HepG2 (cell line): Measurements from ENCODE around the gene INTS3. TPM values are rescaled to one million over a fixed set of nuclear protein-coding genes. Genes with fewer than 3 reads are reported as not detected.

Experiments
- ATAC-seq: fragments of 200-7000 bp; cut with Tn5 transposase; 3 replicates; pipeline ENCODE4 v1.9.1; 2020; ENCODE audit warnings: mild to moderate bottlenecking, moderate library complexity
- Bru-seq: library from RNA; stranded (reverse); fragments of 400-500 nt; gene quantifications from one replicate; lab custom pipeline; 2021; lab: Mats Ljungman, UMichigan
- BruChase-seq, 2 experiments: library from RNA; stranded (reverse); fragments of 400-500 nt; gene quantifications; one replicate each; lab custom pipeline; 2021; lab: Mats Ljungman, UMichigan
- BruUV-seq: library from RNA; stranded (reverse); fragments of 400-500 nt; replicated peaks from 2 replicates; lab custom pipeline; 2021; lab: Mats Ljungman, UMichigan
- CTCF ChIA-PET: fragments of 300-600 bp; formaldehyde crosslinking; extraction: SDS; loops from one replicate; lab custom pipeline; 2021; ENCODE audit warnings: low total read pairs, inconsistent platforms, low intra/inter-chr PET ratio; lab: Yijun Ruan, JAX
- POLR2A ChIA-PET: fragments of 350-600 bp; sonication (Branson Sonifier 250); formaldehyde crosslinking; loops from one replicate; lab custom pipeline; 2020; ENCODE audit warnings: antibody characterized with exemption, inconsistent platforms; lab: Yijun Ruan, JAX
- DNase-seq: peaks from one replicate; pipeline ENCODE4 v3.0.0-alpha.2; 2015; ENCODE audit warnings: low spot score
- FAIRE-seq: peaks from 3 replicates; lab custom pipeline; 2011; peaks lifted over from hg19 to GRCh38; lab: Jason Lieb, UNC
- H2AFZ ChIP-seq: one replicate; pipeline ENCODE4 v1.6.1; 2011; ENCODE audit warnings: low read length, inconsistent platforms
- H3K27ac ChIP-seq: fragments of 300-600 bp; 3 replicates; pipeline ENCODE4 v1.8.0; 2011; ENCODE audit warnings: mixed run types, mild to moderate bottlenecking, mixed read lengths, low read length, inconsistent platforms; ENCODE audit not compliant: insufficient read depth; ENCODE audit errors: extremely low read length
- H3K27me3 ChIP-seq, 2 experiments: fragments of 200-600 bp in 1 of 2; 2 replicates in 1 of 2; 3 replicates in 1 of 2; pipeline versions ENCODE4 v1.6.0 to v1.8.0; 2011; ENCODE audit warnings: low read length in 2 of 2, mild to moderate bottlenecking in 2 of 2, moderate library complexity in 2 of 2, inconsistent platforms in 1 of 2; ENCODE audit not compliant: insufficient read depth in 2 of 2, control insufficient read depth in 1 of 2
- H3K36me3 ChIP-seq, 2 experiments: fragments of 200-600 bp in 1 of 2; replicated peaks in 1 of 2; 2 replicates in 1 of 2; 3 replicates in 1 of 2; pipeline versions ENCODE4 v1.5.1 to v1.8.0; 2011; ENCODE audit warnings: low read length in 2 of 2, inconsistent platforms in 1 of 2; ENCODE audit not compliant: insufficient read depth in 2 of 2, control insufficient read depth in 1 of 2
- H3K4me1 ChIP-seq: 2 replicates; pipeline ENCODE4 v1.5.1; 2012; ENCODE audit warnings: low read length, inconsistent platforms; ENCODE audit not compliant: insufficient read depth
- H3K4me2 ChIP-seq: 2 replicates; pipeline ENCODE4 v1.6.0; 2011; ENCODE audit warnings: low read depth, low read length, inconsistent platforms
- H3K4me3 ChIP-seq, 3 experiments: fragments of 200-600 bp in 1 of 3; sonication (generic), shearing (Covaris generic) in 1 of 3; replicated peaks in 1 of 3; 2 replicates each; pipeline ENCODE4 v1.5.1; 2011 to 2016; ENCODE audit warnings: low read length in 3 of 3, inconsistent platforms in 2 of 3, low read depth in 2 of 3, mild to moderate bottlenecking in 2 of 3, control low read depth in 1 of 3, mixed read lengths in 1 of 3; ENCODE audit not compliant: insufficient read depth in 1 of 3
- H3K79me2 ChIP-seq: one replicate; pipeline ENCODE4 v1.6.1; 2011; ENCODE audit warnings: low read length, inconsistent platforms; ENCODE audit not compliant: insufficient read depth
- H3K9ac ChIP-seq: 2 replicates; pipeline ENCODE4 v1.6.0; 2011; ENCODE audit warnings: mild to moderate bottlenecking, low read depth, low read length, inconsistent platforms; ENCODE audit not compliant: insufficient read depth
- H3K9me3 ChIP-seq: 2 replicates; pipeline ENCODE4 v1.5.1; 2012; ENCODE audit warnings: mild to moderate bottlenecking, low read length
- H4K20me1 ChIP-seq: 2 replicates; pipeline ENCODE4 v1.6.0; 2011; ENCODE audit warnings: inconsistent platforms, mild to moderate bottlenecking, low read length, moderate library complexity; ENCODE audit not compliant: insufficient read depth
- CHD2 ChIP-seq: IDR thresholded peaks from 2 replicates; pipeline ENCODE4 v1.6.1; 2011; ENCODE audit warnings: low read depth, low read length, improper control_type of control experiment
- GABPB1 ChIP-seq: IDR thresholded peaks from 2 replicates; pipeline ENCODE4 v1.6.1; 2016; ENCODE audit warnings: mild to moderate bottlenecking, missing genetic modification reagents, moderate library complexity, missing compliant biosample characterization
- HNRNPLL ChIP-seq: fragments of 200-400 bp; formaldehyde crosslinking; IDR thresholded peaks from 2 replicates; pipeline ENCODE4 v1.6.1; 2017; ENCODE audit warnings: mild to moderate bottlenecking, low read depth, low read length; ENCODE audit not compliant: poor library complexity, severe bottlenecking
- MEF2D ChIP-seq: sonication (generic); formaldehyde crosslinking; IDR thresholded peaks from 2 replicates; pipeline ENCODE4 v1.5.1; 2020; ENCODE audit warnings: mild to moderate bottlenecking, missing genetic modification reagents
- PITX1 ChIP-seq: sonication (generic); formaldehyde crosslinking; IDR thresholded peaks from 2 replicates; pipeline ENCODE4 v1.5.1; 2020; ENCODE audit warnings: mild to moderate bottlenecking, missing genetic modification reagents
- SAP130 ChIP-seq: IDR thresholded peaks from 2 replicates; pipeline ENCODE4 v1.6.1; 2016; ENCODE audit warnings: low read depth
- ZBTB26 ChIP-seq: IDR thresholded peaks from 2 replicates; pipeline ENCODE4 v1.6.1; 2016; ENCODE audit warnings: missing compliant biosample characterization, missing genetic modification reagents, borderline replicate concordance
- ZKSCAN8 ChIP-seq: IDR thresholded peaks from 2 replicates; pipeline ENCODE4 v1.6.1; 2016; ENCODE audit warnings: borderline replicate concordance, missing genetic modification reagents, missing compliant biosample characterization
- WGBS: methylation state at CpG from one replicate; pipeline ENCODE4 v1.1.6; 2017; ENCODE audit warnings: low lambda C conversion rate; 5-methylcytosine and 5-hydroxymethylcytosine counted together
- in situ Hi-C: cut with HindIII; loops from 2 replicates; pipeline ENCODE4 v1.10.0; 2017; ENCODE audit warnings: low pct_unique_long_range_greater_than_20kb; ENCODE audit not compliant: extremely low pct_ligation_motif_present
- intact Hi-C: fragments of 100-400 bp; cut with micrococcal nuclease; formaldehyde crosslinking; loops from one replicate; pipeline ENCODE4 v1.10.0; 2022; ENCODE audit not compliant: unreplicated experiment
- long read RNA-seq, 2 experiments: library from RNA in 1 of 2; library from polyadenylated mRNA in 1 of 2; stranded (forward) in 1 of 2; unstranded in 1 of 2; transcript quantifications; one replicate each; pipeline ENCODE4 v2.0.0, GENCODE V29; 2019 to 2022
- polyA minus RNA-seq, 3 experiments: library from RNA; depleted of rRNA, polyadenylated mRNA; stranded (reverse); fragments of >200 nt; gene quantifications; 2 replicates each; pipeline ENCODE4 v1.2.3, GENCODE V29; 2011; ENCODE audit warnings: low replicate concordance in 1 of 3
- polyA plus RNA-seq, 8 experiments: library from polyadenylated mRNA; depleted of rRNA in 3 of 8; stranded (reverse) in 7 of 8; unstranded in 1 of 8; fragments of >200 nt; fragmentation: Illumina TruSeq in 4 of 8; extraction: Trizol in 4 of 8; gene quantifications; 2 replicates each; pipeline versions ENCODE4 v1.2.1 to v1.2.3, GENCODE V29; 2011 to 2016; ENCODE audit warnings: low read depth in 4 of 8, missing spikeins in 1 of 8, mixed read lengths in 1 of 8; ENCODE audit not compliant: insufficient read depth in 1 of 8
- total RNA-seq, 5 experiments: library from RNA; depleted of rRNA; stranded (reverse); fragments of >200 nt; fragmentation: Illumina TruSeq; extraction: Trizol; gene quantifications; 2 replicates each; pipeline ENCODE4 v1.2.3, GENCODE V29; 2016; ENCODE audit warnings: low read depth in 1 of 5
- TF ChIP-seq, protein P1 (sequence below): sonication (generic); formaldehyde crosslinking; IDR thresholded peaks from 2 replicates; pipeline ENCODE4 v1.4.0; 2020; ENCODE audit warnings: mild to moderate bottlenecking, missing genetic modification reagents

The INTS3 gene, protein sequence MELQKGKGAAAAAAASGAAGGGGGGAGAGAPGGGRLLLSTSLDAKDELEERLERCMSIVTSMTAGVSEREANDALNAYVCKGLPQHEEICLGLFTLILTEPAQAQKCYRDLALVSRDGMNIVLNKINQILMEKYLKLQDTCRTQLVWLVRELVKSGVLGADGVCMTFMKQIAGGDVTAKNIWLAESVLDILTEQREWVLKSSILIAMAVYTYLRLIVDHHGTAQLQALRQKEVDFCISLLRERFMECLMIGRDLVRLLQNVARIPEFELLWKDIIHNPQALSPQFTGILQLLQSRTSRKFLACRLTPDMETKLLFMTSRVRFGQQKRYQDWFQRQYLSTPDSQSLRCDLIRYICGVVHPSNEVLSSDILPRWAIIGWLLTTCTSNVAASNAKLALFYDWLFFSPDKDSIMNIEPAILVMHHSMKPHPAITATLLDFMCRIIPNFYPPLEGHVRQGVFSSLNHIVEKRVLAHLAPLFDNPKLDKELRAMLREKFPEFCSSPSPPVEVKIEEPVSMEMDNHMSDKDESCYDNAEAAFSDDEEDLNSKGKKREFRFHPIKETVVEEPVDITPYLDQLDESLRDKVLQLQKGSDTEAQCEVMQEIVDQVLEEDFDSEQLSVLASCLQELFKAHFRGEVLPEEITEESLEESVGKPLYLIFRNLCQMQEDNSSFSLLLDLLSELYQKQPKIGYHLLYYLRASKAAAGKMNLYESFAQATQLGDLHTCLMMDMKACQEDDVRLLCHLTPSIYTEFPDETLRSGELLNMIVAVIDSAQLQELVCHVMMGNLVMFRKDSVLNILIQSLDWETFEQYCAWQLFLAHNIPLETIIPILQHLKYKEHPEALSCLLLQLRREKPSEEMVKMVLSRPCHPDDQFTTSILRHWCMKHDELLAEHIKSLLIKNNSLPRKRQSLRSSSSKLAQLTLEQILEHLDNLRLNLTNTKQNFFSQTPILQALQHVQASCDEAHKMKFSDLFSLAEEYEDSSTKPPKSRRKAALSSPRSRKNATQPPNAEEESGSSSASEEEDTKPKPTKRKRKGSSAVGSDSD
- 14.7 and 17.2 TPM in 2 replicates for total RNA-seq (2016; rRNA removed; fragmentation: Illumina TruSeq; extraction: Trizol)
- 6.7 TPM in 2 replicates for total RNA-seq (2016; cell fraction: cytosol; rRNA removed; fragmentation: Illumina TruSeq; extraction: Trizol; ENCODE audit: low read depth)
- total RNA-seq (2016; cell fraction: insoluble cytoplasmic fraction; rRNA removed; fragmentation: Illumina TruSeq; extraction: Trizol), result 12.6 and 16.4 TPM in 2 replicates
- total RNA-seq (2016; cell fraction: membrane; rRNA removed; fragmentation: Illumina TruSeq; extraction: Trizol), result 7.1 and 7.2 TPM in 2 replicates
- total RNA-seq (2016; cell fraction: nucleus; rRNA removed; fragmentation: Illumina TruSeq; extraction: Trizol), result 23.2 and 23.6 TPM in 2 replicates
- polyA plus RNA-seq (2011; rRNA removed), result 27.2 and 28.2 TPM in 2 replicates
- 8.2 TPM in 2 replicates for polyA plus RNA-seq (2011; cell fraction: cytosol; rRNA removed)
- polyA plus RNA-seq (2011; cell fraction: nucleus; rRNA removed), result 142 and 147 TPM in 2 replicates
- polyA plus RNA-seq (2012), result 16.7 and 18.0 TPM in 2 replicates
- polyA plus RNA-seq (2016; cell fraction: cytosol; fragmentation: Illumina TruSeq; extraction: Trizol; ENCODE audit: low read depth), result 1.3 and 1.4 TPM in 2 replicates
- 12.9 and 15.4 TPM in 2 replicates for polyA plus RNA-seq (2016; cell fraction: insoluble cytoplasmic fraction; fragmentation: Illumina TruSeq; extraction: Trizol; ENCODE audit: low read depth)
- polyA plus RNA-seq (2016; cell fraction: membrane; fragmentation: Illumina TruSeq; extraction: Trizol; ENCODE audit: low read depth), result 2.8 and 3.9 TPM in 2 replicates
- 58.6 and 63.7 TPM in 2 replicates for polyA plus RNA-seq (2016; cell fraction: nucleus; fragmentation: Illumina TruSeq; extraction: Trizol; ENCODE audit: insufficient read depth, low read depth)
- 33.3 and 85.9 TPM in 2 replicates for polyA minus RNA-seq (2011; rRNA and poly(A)+ RNA removed; ENCODE audit: low replicate concordance)
- 9.0 and 10.7 TPM in 2 replicates for polyA minus RNA-seq (2011; cell fraction: cytosol; rRNA and poly(A)+ RNA removed)
- polyA minus RNA-seq (2011; cell fraction: nucleus; rRNA and poly(A)+ RNA removed), result 39.5 and 49.7 TPM in 2 replicates
- percentile 54 among the genes with signal in this experiment for Bru-seq, nascent RNA
- percentile 67 among the genes with signal in this experiment for BruChase-seq, experiment 1, labeled RNA remaining after a 6-hour chase
- percentile 60 among the genes with signal in this experiment for BruChase-seq, experiment 2, labeled RNA remaining after a 2-hour chase
- long read RNA-seq, experiment 1, full-length matches to known transcripts, result 3 of 5 reads
- long read RNA-seq, experiment 1, partial matches to known transcripts, result 2 of 5 reads
- long read RNA-seq, experiment 1, other reads (novel, unspliced or antisense), result 0 of 5 reads
- long read RNA-seq, experiment 2, full-length matches to known transcripts, result 6 of 16 reads
- long read RNA-seq, experiment 2, partial matches to known transcripts, result 3 of 16 reads
- long read RNA-seq, experiment 2, other reads (novel, unspliced or antisense), result 7 of 16 reads

DNA sequence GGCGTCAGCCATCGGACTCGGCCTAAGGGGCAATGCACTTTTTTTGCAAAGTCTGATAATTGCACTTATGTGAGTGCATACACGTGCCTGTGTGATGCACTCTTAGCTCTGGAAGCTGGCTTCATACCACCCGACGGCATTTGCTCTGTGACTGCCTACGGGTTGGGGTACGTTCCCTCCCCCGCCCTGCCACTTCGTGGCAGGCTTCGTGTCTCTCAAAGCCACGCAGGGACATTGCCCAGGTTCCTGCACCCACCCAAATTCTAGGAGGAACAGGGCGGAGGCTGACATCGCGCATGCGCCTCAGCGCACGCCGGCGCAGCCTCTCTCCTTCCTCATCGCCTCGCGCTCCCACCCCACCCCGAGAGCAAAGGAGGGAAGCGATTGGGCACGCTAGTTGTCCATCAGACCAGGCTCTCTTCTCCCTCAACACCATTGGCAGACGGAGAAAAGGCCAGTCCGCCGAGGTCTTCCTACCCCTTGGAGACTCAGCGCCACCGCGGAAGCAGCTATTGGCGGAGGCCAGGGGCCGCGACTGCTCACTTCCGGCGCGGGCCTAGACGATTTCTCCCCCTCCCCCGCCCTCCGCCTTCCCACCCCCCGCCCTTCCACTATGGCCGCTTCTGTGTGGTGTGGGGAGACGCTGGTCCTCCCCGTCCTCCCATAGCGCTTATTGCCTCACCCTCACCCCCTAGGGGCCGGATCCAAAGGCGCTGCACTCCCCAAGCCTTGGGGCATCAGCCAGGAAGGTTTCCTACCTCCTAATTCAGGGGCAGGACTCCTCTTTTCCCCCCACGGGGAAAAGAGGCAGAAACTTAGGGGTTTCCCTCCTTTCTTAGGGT is at the start of gene INTS3:
Gene INTS3 (plus strand): TSS at position 588 of the 842 bp plus-strand sequence. CDS start 585 bp downstream, outside the sequence.
- H3K79me2 ChIP-seq, result peaks cover 12% of the 10 kb centered on the region
- H3K27me3 ChIP-seq, result no peaks in the 10 kb centered on the region; a peak in 1 of 5 replicates
- H3K4me3 ChIP-seq, result peak within 1 kb of the TSS; percentile 89 to 95 (median 92)
- peak; percentile 98 for FAIRE-seq
- peak; percentile 99 for DNase-seq
- peak within 1 kb of the TSS; percentile 95 for H3K27ac ChIP-seq
- intact Hi-C loops (loop anchor here (2.0 to 5.0 kb wide), 2 partner anchors 15 to 55 kb away; partner anchors contain the start of gene ILF2), in situ Hi-C loops (no loop called here)
- peak within 1 kb of the TSS; percentile 71 for H2AFZ ChIP-seq
- peak within 1 kb of the TSS; percentile 100 for H3K9ac ChIP-seq
- BruUV-seq, result no TSS peak
- H3K4me2 ChIP-seq, result peak within 1 kb of the TSS; percentile 96
- H3K36me3 ChIP-seq, result no peaks in the 10 kb centered on the region
- CTCF ChIA-PET, result no interaction called here
- no peaks in the 10 kb centered on the region for H4K20me1 ChIP-seq
- peaks cover 46% of the 10 kb centered on the region for H3K4me1 ChIP-seq
- ATAC-seq, result peak; percentile 99
- H3K9me3 ChIP-seq, result no peaks in the 10 kb centered on the region
- 15% methylated on average over 8 of the region's 49 CpGs for WGBS
- POLR2A ChIA-PET, result interaction anchor here (0.5 to 3.2 kb wide), 34 partner anchors 8 to 1965 kb away, joined by 3 to 27 read pairs (median 4); partner anchors contain the start of genes CHTOP, CREB3L4, JTB and MRPL9
- TF ChIP-seq ZKSCAN8 (CRISPR knock-in tag), result no peak
- no peak for TF ChIP-seq PITX1 (CRISPR knock-in tag)
- TF ChIP-seq CHD2, result peak; percentile 65
- TF ChIP-seq ZBTB26 (CRISPR knock-in tag), result 0 out of 2 replicates have a peak, but pooled peaks have one; percentile 16
- peak; percentile 39 for TF ChIP-seq SAP130
- TF ChIP-seq, protein P1, sequence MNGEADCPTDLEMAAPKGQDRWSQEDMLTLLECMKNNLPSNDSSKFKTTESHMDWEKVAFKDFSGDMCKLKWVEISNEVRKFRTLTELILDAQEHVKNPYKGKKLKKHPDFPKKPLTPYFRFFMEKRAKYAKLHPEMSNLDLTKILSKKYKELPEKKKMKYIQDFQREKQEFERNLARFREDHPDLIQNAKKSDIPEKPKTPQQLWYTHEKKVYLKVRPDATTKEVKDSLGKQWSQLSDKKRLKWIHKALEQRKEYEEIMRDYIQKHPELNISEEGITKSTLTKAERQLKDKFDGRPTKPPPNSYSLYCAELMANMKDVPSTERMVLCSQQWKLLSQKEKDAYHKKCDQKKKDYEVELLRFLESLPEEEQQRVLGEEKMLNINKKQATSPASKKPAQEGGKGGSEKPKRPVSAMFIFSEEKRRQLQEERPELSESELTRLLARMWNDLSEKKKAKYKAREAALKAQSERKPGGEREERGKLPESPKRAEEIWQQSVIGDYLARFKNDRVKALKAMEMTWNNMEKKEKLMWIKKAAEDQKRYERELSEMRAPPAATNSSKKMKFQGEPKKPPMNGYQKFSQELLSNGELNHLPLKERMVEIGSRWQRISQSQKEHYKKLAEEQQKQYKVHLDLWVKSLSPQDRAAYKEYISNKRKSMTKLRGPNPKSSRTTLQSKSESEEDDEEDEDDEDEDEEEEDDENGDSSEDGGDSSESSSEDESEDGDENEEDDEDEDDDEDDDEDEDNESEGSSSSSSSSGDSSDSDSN, result no peak; the same call in 1 of the 2 replicates
- TF ChIP-seq MEF2D (CRISPR knock-in tag), result no peak
- peak; percentile 52 for TF ChIP-seq HNRNPLL
- TF ChIP-seq GABPB1, result peak; percentile 92
